M059J (cell line): ENCODE measurements around the gene SLC25A38. TPM values are rescaled to one million over a fixed set of nuclear protein-coding genes. Genes with fewer than 3 reads are reported as not detected.
"Not testable (repeated sequence)": the region's sequence is repeated elsewhere in the genome, so short reads cannot be mapped to it uniquely, and the experiment has no call there.

Experiments
- DNase-seq: peaks from one replicate; pipeline ENCODE4 v3.0.0-alpha.2; 2012; ENCODE audit warnings: low read depth
- total RNA-seq: library from RNA; depleted of rRNA; stranded (reverse); fragments of >200 nt; shearing (Covaris generic); gene quantifications from 2 replicates; pipeline ENCODE4 v1.2.3, GENCODE V29; 2014; rRNA removed

Gene SLC25A38, protein sequence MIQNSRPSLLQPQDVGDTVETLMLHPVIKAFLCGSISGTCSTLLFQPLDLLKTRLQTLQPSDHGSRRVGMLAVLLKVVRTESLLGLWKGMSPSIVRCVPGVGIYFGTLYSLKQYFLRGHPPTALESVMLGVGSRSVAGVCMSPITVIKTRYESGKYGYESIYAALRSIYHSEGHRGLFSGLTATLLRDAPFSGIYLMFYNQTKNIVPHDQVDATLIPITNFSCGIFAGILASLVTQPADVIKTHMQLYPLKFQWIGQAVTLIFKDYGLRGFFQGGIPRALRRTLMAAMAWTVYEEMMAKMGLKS
- 20.6 and 26.4 TPM in 2 replicates for total RNA-seq

DNA sequence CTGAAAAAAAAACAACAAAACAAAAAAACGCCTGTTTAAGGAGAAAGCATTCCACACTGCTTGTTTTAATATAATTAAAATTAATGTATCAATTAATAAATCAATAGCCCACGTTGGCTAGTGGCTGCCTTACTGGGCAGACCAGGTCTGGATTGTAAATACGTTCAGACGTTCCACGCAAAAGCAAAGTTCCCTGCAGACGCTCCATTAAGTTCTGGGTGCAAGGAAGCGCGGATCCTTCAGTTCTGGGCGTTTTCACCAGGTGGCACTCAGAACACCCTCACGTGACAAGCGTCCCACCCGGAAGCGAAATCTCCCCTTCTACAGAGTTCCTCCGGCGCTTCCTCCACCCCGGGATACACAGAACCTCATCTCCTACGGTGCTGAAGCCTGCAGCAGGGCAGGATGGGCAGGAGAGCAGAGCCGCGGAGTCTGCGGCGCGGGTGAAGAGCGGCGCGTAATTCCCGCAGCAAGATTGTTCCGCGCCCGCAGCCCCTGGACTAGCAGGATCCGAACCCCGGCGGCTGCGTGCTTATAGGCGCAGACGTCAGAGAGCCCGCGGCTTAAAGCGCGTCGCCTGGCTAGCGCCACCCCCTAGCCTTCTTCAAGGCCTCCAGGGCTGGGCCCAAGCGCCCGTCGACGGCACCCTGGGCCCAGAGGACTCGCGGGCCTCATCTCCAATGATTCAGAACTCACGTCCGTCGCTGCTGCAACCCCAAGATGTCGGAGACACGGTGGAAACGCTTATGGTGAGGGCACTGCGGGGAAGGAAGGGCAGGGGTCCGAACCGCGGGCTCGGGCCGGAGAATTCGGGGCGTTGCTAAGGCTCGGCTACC is at the start of gene SLC25A38:
SLC25A38 (plus strand) TSS at position 326 of the 836 bp plus-strand sequence; CDS start at position 681, 355 bp downstream.
- DNase-seq, result peak; percentile 81

DNA sequence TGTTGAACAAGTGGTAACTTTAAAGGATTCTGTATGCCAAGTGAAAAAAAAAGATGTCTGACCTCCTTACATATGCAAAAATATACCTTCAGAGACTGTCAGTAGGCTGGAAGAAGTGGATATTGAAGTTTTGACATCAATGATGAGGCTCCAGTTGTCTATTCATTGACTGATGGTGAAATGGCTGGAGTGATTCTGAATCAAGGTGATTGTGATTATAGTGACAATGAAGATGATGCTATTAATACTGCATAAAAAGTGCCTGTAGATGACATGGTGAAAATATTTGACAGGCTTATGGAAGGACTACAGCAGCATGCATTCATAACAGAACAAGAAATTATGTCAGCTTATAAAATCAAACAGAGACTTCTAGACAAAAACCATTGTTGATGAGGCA is 49.6 kb upstream of the SLC25A38 start:
- DNase-seq, result no peak

DNA sequence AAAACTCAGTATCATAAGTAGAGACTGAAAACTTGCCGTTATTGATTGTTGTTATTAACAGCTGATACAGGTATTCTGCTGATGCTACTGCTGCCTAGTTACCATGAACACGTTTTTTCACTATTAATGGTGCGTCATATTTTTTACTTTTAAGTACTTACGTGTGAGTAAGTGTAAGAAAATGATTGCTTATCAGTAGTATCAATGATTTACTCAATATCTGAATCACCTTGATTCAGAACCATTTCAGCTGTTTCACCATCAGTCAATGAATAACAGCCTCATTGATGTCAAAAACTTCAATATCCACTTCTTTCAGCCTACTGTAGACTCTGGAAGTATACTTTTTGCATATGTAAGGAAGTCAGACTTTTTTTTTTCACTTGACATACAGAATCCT is 49.0 kb upstream of the SLC25A38 start:
- no peak for DNase-seq

DNA sequence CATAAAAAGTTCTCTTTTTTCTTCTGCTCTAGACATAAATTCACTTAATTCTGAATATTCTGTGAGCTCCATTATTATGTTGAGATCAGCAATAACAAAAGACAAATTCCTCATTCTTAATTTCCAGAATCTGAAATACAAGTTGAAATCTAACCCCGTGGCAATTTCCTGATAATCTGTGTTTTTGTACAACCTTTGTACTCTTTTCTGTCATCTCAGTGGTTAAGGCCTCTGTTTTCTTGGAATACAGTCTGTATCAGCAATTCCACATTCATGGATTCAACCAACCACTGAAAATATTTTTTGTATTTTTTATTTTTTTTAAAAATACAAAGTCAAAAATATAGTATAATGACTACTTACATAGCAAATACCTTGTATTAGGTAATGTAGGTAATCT is 45.0 kb upstream of the SLC25A38 start:
- DNase-seq, result no peak

DNA sequence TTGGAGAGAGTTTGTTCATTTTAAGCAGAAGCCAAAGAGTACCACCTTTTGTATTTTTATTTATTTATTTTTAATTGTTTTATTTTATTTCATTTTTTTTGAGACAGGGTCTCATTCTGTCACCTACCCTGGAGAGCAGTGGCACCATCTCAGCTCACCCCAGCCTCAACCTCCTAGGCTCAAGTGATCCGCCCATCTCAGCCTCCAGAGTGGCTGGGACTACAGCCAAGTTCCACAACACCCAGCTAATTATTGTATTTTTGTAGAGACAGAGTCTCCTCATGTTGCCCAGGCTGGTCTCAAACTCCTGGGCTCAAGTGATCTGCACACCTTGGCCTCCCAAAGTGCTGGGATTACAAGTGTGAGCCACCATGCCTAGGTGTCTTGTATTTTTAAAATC is 44.1 kb upstream of the SLC25A38 start:
- no peak for DNase-seq

DNA sequence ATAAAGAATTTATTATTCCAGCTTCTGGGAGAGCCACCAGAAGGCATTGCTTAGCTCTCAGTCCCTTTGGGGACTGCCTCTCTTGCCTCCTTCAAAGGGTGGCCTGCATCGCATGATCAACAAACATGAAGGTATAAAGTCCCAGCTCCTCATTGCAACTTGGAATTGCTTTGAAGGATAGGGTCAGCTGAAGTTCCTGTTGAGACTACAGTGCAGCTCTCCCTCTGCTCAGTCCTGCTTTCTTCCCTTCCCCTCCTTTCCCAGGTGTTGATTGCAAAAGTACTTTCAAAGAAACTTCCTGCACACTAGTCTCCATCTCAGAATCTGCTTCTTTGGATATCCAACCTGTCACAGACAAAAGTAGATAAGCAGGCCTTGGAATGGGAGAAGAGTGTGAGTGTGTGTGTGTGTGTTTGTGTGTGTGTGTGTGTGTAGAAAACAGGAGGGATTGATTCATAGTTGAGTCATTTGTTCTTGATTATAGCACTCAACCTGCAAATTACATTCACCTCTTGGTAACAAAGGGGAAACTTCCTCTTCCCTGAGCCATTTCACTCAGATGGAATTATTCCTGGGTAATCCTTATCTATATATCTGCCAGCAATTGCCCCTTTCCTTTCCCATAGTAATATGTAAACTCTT is 40.0 kb upstream of the SLC25A38 start:
- DNase-seq, result no peak

DNA sequence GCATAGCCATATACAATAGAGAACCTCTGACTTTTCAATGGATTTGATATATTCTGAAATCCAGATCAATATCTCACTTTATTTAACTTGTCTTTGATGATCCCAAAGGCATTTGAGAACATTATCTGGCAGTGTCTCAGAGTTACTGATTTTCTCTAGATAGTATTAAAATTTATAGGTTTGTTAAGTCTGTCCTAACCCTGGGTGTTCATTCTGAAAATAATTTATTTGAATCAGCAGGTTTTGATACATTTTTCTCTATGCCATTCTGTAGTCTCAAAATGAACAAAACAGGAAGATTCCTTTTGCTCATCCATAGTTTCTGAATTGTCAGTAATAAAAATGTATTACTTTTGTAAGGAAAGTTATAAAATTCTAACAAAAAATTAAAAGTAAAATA is 39.4 kb upstream of the SLC25A38 start:
- no peak for DNase-seq

DNA sequence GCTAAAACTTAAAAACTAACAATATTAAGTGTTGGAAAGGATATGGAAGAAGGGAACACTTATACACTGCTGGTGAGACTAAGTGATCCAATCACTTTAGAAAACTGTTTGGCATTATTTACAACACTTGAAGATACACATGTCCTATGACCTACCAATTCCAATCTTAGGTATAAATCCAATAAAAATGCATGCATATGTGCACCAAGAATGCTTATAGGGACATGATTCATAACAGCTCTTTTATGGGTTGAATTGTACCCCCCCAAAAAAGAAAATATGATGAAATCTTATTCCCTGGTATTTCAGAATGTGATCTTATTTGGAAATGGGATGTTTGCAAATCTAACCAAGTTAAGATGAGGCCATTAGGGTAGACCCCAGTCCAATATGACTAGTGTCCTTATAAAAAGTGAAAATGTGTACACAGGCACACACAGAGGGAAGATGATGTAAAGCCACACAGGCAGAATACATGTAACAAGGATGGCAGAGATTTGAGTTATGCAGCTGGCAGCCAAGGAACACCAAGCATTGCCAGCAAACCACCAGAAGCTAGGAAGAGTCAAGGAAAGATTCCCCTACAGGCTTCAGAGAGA is 38.3 kb upstream of the SLC25A38 start:
- no peak for DNase-seq

DNA sequence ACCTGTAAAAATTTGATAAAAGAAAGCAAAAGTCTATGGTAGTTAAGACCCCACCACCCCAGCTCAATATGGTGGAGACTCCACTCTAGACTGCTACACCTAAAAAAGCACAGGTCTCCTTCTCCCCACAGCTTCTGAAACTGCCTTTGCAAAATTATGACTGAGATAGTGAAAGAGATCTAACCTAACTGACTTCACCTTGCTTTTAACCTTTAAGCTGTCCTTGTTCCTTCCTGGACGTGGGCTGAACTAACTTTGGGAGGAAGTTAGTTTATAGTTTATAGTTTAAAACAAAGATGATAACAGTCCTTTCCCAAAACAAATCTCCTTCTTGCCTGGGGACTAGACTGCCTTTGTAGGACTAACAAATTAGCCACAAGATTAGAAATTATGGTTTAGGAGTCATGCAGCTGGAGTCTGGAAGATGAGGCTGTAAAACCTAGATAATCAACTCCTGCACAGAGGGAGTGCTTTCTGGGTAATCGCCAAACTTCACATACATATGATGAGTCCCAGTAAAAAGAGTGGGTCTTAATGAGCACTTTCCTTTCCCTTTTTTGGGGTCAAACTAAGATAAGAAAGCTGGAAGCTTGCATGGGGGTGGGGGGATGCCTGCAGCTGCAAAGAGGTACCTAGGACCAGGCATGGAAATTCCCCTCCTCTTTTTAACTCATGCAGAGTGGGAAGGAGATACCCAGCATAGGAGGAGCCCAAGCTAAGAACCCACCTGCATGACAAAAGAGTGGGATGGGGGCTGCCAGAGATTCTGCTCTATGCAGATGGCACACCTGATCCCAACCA is 36.2 kb upstream of the SLC25A38 start:
- DNase-seq, result no peak

DNA sequence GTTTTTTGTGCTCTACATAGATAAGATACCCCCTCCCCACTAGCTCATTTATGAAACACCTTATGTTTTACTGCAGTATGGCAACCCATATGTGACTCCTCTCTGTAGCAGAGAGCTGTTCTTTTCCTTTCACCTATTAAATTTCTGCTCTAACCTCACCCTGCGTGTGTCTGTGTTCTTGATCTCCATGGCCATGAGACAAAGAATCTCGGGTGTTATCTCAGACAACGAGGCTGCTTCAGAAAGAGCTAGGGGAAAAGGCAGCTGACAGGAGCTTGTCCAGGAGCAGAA is 35.6 kb upstream of the SLC25A38 start:
- DNase-seq, result no peak

DNA sequence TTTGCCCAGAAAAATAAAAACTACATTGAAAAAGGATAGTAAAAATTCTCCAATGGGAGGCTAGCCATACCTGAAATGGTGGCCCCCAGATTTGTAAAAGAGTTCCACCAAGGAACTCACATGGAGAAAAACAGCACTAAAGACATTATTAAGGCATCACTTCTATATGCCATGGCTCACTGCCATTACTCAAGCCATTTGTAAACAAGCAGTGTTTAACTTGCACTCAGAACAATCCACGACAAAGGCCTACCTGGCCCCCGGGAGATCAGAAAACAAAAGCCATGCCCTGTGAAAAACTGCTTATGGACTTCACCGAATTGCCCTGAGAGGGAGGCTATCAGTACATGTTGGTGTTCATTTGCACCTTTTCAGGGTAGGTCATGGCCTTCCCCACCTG is 34.1 kb upstream of the SLC25A38 start:
- DNase-seq, result no peak

DNA sequence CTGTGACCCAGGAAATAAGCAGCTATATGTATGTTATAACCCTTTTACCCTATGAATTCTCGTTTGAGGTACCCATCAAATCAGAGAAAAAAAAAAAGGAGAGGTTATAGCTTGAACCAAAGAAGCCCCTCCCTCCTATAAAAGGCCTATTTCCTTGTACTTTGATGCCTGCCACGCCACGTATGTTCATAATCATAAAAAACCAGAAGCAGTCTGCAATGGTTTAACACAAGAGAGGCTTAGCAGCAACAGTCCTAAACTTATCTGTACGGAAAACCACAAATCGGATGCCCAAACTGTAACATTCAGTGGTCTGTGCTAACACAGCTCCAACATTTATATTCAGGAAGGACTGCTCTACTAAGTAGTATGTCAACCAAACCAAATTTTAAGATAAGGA is 32.5 kb upstream of the SLC25A38 start:
- DNase-seq, result no peak

DNA sequence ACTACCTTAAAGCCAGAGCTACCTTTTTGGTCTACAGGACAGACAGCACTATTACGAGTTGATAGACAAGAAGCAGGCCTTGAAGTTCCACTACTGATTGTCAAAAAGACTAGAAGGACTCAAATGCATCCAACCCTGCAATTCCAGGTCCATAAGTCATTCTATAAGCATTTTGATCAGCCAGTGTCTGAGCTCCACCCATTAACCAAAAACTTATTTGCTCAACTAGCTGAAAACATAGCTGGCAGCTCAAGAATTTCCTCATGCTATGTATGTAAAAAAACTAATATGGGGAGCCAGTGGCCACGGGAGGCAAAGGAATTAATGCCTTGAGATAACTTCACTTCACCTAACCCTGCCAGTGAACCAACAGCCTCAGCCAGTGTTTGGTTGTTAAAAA is 32.0 kb upstream of the SLC25A38 start:
- not testable (repeated sequence) for DNase-seq

DNA sequence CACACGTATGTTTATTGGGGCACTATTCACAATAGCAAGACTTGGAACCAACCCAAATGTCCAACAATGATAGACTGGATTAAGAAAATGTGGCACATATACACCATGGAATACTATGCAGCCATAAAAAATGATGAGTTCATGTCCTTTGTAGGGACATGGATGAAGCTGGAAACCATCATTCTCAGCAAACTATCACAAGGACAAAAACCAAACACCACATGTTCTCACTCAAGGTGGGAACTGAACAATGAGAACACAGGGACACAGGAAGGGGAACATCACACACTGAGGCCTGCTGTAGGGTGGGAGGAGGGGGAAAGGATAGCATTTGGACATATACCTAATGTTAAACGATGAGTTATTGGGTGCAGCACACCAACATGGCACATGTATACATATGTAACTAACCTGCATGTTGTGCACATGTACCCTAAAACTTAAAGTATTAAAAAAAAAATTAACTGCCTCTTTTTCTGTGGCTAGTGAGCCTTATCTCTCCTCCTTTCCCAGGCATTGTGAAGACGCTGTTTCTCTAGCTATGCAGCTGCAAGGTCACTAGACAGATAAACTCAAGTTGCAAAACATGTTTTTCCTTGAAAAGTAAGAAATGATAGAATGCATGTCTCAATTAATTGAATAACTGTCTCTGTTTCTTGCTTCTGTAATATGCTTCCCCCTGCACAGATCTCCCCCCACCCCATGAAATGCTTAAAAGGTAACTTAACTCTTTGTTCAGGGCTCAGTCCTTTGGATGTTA is 29.8 kb upstream of the SLC25A38 start:
- DNase-seq, result not testable (repeated sequence)

DNA sequence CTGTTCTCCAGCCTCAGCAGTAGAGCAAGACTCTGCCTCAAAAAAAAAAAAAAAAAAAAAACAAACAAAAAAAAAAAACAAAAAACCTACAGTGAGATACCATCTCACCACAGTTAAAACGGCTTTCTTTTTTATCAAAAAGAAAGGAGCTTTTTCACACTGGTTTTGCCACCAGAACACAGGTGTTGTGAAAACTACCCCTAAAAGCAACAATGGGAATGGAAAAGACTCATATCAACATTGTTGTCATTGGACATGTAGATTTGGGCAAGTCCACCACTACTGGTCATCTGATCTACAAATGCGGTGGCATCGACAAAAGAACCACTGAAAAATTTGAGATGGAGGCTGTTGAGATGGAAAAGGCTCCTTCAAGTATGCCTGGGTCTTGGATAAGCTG is 24.8 kb upstream of the SLC25A38 start:
- no peak for DNase-seq

DNA sequence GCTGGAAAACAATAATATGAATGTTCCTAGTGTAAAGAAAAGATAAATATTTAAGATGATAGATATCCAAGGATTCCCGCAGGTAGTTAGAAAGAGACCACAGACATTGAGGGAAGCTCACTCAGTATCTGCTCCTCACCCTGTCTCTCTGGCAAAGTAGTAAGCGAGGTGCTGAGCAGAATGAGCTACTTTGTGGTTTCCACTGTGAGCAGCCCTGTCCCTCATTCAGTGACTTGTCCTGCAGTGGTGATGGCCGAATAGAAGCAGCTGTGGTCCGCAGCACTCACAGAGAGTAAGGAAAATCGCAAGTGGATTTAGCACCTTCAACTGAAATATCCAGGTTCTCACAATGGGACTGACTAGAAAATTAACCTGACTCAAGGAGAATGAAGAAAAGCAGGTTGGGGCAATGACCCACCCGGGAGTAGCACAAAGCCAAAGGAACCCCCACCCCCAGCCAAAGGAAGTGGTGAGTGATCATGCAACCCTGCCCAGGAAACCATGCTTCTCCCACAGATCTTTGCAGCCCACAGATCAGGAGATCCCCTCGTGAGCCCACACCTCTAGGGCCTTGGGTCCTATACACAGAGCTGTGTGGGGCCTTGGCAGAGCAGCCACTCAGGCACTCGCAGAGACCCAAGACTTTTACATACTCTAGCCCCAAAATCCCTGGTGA is 21.8 kb upstream of the SLC25A38 start:
- DNase-seq, result no peak

DNA sequence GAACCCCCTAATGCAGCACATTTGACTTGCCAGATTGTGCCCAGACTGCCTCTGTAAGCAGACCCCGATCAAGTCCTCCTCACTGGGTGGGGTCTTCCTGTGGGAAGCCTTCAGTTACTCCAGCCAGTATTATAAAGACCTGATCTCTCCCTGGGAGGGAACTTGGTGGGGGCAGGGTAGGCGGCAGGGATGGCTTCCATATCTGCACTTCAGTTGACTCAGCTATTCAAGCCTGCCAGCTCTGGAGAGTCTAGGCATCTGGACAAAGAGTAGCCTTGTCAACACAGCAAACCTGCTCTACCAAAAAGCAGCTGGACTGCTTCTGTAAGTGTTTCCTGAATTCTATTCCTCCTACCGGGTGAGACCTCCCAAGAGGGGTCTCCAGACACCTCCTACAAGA is 21.0 kb upstream of the SLC25A38 start:
- DNase-seq, result no peak

DNA sequence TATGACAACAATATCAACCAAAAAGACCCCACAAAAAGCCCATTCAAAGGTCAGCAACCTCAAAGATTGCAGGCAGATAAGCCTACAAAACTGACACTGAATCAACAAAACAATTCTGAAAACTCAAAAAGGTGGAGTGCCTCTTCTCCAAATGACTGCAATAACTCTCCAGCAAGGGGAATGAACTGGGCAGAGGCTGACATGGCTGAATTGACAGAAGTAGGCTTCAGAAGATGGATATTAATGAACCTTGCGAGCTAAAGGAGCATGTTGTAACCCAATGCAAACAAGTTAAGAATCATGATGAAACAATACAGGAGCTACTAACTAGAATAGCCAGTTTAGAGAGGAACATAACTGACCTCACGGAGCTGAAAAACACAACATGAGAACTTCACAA is 20.4 kb upstream of the SLC25A38 start:
- no peak for DNase-seq

DNA sequence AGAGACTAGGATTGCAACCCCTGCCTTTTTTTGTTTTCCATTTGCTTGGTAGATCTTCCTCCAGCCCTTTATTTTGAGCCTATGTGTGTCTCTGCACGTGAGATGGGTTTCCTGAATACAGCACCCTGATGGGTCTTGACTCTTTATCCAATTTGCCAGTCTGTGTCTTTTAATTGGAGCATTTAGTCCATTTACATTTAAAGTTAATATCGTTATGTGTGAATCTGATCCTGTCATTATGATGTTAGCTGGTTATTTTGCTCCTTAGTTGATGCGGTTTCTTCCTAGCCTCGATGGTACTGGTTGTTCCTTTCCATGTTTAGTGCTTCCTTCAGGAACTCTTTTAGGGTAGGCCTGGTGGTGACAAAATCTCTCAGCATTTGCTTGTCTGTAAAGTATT is 12.7 kb upstream of the SLC25A38 start:
- DNase-seq, result not testable (repeated sequence)

DNA sequence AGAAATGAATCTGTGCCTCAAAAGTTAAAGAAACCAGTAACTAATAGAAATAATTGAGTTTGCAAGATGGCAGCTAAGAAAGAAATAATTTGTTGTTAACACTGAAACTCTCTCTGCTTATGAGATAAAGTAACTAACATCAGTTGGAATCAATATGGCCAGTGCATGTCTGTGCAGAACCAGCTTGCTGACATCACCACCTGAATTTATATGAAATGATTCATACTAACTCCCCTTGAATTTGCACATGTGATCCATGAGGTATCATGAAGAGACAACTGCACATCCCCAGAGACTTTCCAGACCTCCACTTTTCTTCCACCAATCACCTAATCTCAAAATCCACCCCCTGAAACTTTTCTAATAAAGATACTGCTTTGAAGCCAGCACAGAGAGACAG is 10.3 kb upstream of the SLC25A38 start:
- DNase-seq, result no peak
